Epithelial cell of esophagus (primary cell): ENCODE results near the gene BAIAP2.

ENCODE experiments used
- DNase-seq: peaks from one replicate; pipeline ENCODE4 v3.0.0; 2010; ENCODE audit warnings: low read depth
- H3K4me3 ChIP-seq: 2 replicates; pipeline ENCODE4 v1.5.1; 2011; ENCODE audit warnings: mild to moderate bottlenecking, low read length, control low read depth
- TF ChIP-seq, protein P1 (sequence below): IDR thresholded peaks from 2 replicates; pipeline ENCODE4 v1.5.1; 2011; ENCODE audit warnings: low read depth, mild to moderate bottlenecking, low read length, control low read depth, inconsistent platforms; ENCODE audit not compliant: insufficient read depth; ENCODE audit errors: missing control alignments

Gene BAIAP2

DNA sequence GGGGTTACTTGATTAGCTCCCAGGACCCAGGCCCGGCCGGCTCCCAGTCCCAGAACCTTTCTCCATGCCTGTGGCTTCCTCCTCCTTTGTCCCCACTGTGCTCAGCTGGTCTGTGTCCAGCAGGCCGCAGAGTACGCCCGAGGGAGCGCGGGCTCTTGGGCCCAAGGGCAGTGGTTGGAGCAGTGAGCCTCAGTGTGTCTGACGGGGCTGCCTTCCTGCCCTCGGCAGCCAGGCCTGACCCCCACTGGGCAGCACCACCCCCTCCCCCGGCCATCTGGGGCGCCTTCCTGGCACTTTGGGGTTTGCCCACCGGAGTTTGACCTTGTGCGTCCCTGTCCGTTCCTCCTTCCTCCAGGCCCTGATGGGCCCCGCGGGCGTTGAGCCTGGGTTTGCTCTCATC, 67.9 kb downstream of the BAIAP2 start:
- no peak for DNase-seq
- no peak overlapping the region for H3K4me3 ChIP-seq
- TF ChIP-seq, protein P1, sequence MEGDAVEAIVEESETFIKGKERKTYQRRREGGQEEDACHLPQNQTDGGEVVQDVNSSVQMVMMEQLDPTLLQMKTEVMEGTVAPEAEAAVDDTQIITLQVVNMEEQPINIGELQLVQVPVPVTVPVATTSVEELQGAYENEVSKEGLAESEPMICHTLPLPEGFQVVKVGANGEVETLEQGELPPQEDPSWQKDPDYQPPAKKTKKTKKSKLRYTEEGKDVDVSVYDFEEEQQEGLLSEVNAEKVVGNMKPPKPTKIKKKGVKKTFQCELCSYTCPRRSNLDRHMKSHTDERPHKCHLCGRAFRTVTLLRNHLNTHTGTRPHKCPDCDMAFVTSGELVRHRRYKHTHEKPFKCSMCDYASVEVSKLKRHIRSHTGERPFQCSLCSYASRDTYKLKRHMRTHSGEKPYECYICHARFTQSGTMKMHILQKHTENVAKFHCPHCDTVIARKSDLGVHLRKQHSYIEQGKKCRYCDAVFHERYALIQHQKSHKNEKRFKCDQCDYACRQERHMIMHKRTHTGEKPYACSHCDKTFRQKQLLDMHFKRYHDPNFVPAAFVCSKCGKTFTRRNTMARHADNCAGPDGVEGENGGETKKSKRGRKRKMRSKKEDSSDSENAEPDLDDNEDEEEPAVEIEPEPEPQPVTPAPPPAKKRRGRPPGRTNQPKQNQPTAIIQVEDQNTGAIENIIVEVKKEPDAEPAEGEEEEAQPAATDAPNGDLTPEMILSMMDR, result no peak

DNA sequence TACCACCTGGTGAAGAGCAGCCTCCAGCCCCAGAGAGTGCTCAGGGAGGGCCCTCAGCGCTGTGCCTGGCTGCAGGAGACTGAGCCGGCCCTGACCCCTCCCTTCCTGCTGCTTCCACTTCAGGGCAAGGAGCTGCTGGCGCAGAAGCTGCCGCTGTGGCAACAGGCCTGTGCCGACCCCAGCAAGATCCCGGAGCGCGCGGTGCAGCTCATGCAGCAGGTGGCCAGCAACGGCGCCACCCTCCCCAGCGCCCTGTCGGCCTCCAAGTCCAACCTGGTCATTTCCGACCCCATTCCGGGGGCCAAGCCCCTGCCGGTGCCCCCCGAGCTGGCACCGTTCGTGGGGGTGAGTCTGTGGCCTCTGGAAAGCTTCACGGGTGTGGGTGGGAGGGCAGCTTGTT, 68.4 kb downstream of the BAIAP2 start:
- DNase-seq, result no peak
- TF ChIP-seq, protein P1, result no peak
- no peak overlapping the region for H3K4me3 ChIP-seq

DNA sequence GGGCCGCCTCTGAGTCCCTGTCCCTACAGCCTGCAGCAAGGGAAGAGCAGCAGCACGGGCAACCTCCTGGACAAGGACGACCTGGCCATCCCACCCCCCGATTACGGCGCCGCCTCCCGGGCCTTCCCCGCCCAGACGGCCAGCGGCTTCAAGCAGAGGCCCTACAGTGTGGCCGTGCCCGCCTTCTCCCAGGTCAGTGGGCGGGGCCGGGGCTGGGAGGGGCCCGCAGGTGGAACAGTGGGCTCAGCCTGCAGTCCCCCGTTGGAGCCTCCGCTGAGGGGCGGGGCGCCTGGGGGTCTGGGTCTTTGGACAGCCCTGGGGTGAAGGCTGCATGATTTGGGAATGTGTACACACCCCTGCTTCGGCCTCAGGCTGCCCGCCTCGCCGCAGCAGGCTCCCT, 71.8 kb downstream of the BAIAP2 start:
- no peak overlapping the region for H3K4me3 ChIP-seq
- no peak for DNase-seq
- TF ChIP-seq, protein P1, result no peak

DNA sequence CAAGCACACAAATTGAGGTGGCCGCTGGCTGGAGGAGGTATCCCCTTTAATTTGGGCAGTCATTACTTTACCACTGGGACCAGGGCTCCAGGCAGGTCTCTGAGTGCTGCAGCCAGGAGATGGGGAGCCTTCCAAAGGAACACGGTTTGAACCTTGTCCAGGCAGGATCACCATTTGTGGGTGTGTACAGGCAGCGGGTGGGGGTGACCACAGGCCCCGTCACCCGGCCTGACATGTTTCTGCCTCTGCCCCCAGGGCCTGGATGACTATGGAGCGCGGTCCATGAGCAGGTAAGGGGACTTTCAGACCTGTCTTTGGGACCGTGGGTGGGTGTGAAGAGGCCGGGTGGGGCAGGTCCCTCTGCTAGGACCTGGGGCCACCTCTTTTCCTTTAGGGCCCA, 73.3 kb downstream of the BAIAP2 start:
- TF ChIP-seq, protein P1, result no peak
- DNase-seq, result no peak

DNA sequence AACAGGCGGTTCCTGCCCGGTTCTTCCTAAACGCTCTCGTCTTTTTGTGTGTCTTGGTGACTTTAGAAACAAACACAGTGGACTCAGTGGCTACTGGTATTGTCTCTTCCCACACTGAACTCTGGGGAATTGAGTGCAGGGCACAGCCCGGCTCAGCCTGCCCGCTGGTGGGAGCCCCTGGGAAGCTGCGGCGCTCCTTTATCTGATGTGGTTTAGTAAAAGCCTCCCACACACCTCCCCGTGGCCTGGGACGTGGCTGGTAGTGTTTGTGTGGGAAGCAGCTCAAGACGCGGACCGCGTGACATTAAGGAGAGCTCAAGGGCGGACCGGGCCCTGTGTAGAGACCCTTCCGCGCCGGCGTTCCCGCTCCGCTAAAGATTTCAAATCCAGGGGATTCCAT, 75.0 kb downstream of the BAIAP2 start:
- TF ChIP-seq, protein P1, result no peak
- DNase-seq, result no peak
- no peak overlapping the region for H3K4me3 ChIP-seq

More for the DNA sequence above, 73.3 kb downstream of the BAIAP2 start:
- H3K4me3 ChIP-seq, result no peak overlapping the region

DNA sequence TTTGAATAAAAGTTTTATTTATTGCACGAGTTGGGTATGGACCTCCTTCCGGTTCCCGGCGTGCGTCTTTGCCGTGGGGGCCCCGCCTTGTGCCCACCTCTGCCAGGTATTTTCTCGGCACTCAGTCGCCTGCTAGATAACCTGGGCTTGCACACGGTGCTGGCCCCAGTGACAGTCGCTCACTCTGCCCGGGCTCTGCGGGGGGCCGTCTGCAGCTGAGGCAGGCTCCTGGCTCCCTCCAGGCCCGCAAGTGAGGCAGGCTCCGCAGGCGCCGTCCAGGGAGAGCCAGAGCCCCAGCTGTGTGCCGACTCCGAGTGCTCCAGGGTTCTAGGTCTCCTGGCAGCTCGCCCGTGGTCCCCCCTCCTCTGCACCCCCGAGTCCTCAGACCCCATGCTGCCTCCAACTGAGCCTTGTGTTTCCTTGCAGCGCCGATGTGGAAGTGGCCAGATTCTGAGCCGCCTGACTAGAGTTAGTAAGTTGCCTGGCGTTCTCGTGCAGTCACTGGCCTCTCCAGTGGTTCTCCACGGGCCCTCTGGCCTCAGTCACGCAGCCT, 75.6 kb downstream of the BAIAP2 start:
- H3K4me3 ChIP-seq, result no peak overlapping the region
- TF ChIP-seq, protein P1, result no peak
- no peak for DNase-seq

DNA sequence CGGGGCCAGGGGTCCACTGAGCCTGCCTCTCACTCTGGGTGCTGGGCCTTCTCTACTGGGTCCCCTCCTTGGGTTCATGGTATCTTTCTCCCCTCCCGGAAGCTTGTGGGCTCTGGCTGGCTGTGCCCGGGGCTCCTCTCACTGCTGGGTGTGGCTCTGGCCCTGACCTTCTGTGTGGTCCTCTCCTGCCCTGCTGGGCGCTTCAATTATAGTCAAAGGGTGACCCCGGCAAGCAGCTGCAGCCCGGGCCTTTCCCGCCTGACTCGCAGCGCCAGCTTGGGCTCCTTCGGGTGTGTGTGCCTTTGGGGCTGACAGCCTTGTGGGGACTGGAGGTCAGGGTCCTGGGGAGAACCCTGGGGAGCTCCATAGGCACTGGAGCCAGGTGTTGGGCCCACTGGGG, 76.1 kb downstream of the BAIAP2 start:
- DNase-seq, result no peak
- no peak overlapping the region for H3K4me3 ChIP-seq
- TF ChIP-seq, protein P1, result no peak
